ENCODE data around the gene LSM14B. TPM values are rescaled to one million over a fixed set of nuclear protein-coding genes. Genes with fewer than 3 reads are reported as not detected.

Gene LSM14B
- total RNA-seq, 2 experiments from 2014 or later = 34.5 to 35.7 TPM

DNA sequence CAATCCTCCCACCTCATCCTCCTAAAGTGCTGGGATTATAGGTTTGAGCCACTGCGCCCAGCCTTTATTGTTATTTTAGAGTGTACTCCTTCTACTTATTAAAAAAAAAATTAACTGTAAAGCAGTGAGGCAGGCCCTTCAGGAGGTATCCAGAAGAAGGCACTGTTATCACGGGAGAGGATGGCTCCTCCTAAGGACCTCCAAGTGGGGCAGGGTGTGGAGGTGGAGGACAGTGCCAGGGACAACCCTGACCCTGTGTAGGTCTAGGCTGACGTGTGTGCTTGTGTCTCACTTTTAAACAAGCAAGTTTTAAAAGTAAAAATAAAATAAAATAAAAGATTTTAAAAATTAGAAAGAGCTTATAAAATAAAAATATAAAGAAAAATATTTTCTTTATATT is 32.9 kb upstream of the LSM14B start:
- Mint-ChIP-seq H3K27ac (no peak overlapping the region), H3K4me1 (ENCODE audit: low read depth) (no peaks in the 10 kb centered on the region), H3K36me3 (ENCODE audit: low read depth) (peaks cover 4% of the 10 kb centered on the region), H3K9me3 (peaks cover 3% of the 10 kb centered on the region), H3K27me3 (peaks cover 11% of the 10 kb centered on the region), H3K4me3 (no peak overlapping the region)
- Histone ChIP-seq H3K27ac (ENCODE audit: low read depth in 1 of 2, low read length in 2 of 2) (no peak overlapping the region), H3K27me3 (ENCODE audit: control insufficient read depth in 1 of 2, insufficient read depth in 2 of 2, low read length in 2 of 2) (peaks cover 0 to 2% of the 10 kb centered on the region in 2 experiments), H3K9me3 (ENCODE audit: control insufficient read depth in 1 of 2, insufficient read depth in 1 of 2, low read length in 2 of 2) (peaks cover 4 to 25% of the 10 kb centered on the region in 2 experiments), H3K36me3 (ENCODE audit: insufficient read depth, low read length) (no peaks in the 10 kb centered on the region), H3K4me3 (ENCODE audit: low read length) (no peak overlapping the region), H3K4me1 (ENCODE audit: insufficient read depth, low read length) (no peaks in the 10 kb centered on the region)
- intact Hi-C loops (cut with DNase I, micrococcal nuclease) = no loop called here
- no peak for DNase-seq
- no peak for ATAC-seq (ENCODE audit: poor library complexity)
- TF ChIP-seq, protein P1, sequence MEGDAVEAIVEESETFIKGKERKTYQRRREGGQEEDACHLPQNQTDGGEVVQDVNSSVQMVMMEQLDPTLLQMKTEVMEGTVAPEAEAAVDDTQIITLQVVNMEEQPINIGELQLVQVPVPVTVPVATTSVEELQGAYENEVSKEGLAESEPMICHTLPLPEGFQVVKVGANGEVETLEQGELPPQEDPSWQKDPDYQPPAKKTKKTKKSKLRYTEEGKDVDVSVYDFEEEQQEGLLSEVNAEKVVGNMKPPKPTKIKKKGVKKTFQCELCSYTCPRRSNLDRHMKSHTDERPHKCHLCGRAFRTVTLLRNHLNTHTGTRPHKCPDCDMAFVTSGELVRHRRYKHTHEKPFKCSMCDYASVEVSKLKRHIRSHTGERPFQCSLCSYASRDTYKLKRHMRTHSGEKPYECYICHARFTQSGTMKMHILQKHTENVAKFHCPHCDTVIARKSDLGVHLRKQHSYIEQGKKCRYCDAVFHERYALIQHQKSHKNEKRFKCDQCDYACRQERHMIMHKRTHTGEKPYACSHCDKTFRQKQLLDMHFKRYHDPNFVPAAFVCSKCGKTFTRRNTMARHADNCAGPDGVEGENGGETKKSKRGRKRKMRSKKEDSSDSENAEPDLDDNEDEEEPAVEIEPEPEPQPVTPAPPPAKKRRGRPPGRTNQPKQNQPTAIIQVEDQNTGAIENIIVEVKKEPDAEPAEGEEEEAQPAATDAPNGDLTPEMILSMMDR (IDR thresholded peaks at IDR 0.05) = no peak
- ChIA-PET POLR2A (interaction anchor here (0.9 kb wide), 1 partner anchor 31 kb away, joined by 3 read pairs; no protein-coding TSS in a partner anchor), CTCF (no interaction called here)

DNA sequence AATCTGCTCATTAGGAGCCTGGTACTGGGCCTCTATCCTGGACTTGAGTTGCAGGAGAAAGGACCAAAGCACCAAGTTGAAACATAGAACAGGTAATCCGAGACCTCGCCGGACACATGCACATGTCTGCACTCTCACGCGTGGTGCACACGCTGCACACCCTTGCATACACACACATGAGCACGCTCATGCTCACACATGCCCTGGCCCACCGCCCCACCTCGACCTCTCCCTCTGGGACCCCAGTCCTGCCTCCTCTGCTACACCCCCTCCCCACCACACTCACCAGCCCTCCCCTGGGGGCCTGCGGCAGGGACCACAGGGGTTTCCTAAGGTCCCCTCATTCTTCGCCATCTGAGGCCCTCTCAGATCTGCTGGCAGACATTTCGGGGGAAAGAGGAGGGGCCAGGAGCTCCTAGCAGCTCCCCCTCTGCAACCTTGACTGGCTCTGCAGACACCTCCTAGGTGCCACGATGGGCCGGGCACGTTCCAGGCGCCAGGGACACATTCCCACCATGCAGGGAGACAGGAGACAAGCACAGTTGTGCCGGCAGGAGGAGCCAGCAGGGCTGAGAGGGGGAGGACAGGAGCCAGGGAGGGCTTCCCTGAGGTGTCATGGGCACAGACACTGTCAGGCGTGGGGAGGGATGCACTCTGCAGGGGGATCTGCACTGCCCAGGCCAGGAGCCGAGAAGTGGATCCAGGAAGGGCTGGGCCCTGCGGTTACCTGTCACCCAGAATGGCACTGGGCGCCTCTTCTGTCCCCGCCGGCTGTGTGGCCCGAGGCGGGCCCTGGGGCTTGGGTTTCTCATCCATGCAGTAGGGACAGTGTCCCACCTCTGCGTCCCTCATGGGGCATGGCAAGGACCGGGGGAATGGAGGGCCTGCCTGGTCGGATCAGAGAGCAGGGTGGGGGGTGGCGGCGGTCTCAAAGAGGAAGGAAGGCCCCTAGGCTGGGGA is 25.6 kb upstream of the LSM14B start:
- Mint-ChIP-seq H3K27me3 (peaks cover 5% of the 10 kb centered on the region), H3K36me3 (ENCODE audit: low read depth) (peaks cover 24% of the 10 kb centered on the region), H3K27ac (no peak overlapping the region), H3K4me1 (ENCODE audit: low read depth) (no peaks in the 10 kb centered on the region), H3K4me3 (no peak overlapping the region), H3K9me3 (peaks cover 10% of the 10 kb centered on the region)
- Histone ChIP-seq H3K27ac (ENCODE audit: low read depth in 1 of 2, low read length in 2 of 2) (no peak overlapping the region), H3K27me3 (ENCODE audit: control insufficient read depth in 1 of 2, insufficient read depth in 2 of 2, low read length in 2 of 2) (no peaks in the 10 kb centered on the region), H3K36me3 (ENCODE audit: insufficient read depth, low read length) (no peaks in the 10 kb centered on the region), H3K4me3 (ENCODE audit: low read length) (no peak overlapping the region), H3K9me3 (ENCODE audit: control insufficient read depth in 1 of 2, insufficient read depth in 1 of 2, low read length in 2 of 2) (peaks cover 12 to 66% of the 10 kb centered on the region in 2 experiments), H3K4me1 (ENCODE audit: insufficient read depth, low read length) (no peaks in the 10 kb centered on the region)
- intact Hi-C loops (cut with DNase I, micrococcal nuclease) = no loop called here
- no peak for ATAC-seq (ENCODE audit: poor library complexity)
- POLR2A ChIA-PET = no interaction called here
- TF ChIP-seq, protein P1 (IDR thresholded peaks at IDR 0.05) = no peak
- no peak for DNase-seq
- CTCF ChIA-PET = no interaction called here

DNA sequence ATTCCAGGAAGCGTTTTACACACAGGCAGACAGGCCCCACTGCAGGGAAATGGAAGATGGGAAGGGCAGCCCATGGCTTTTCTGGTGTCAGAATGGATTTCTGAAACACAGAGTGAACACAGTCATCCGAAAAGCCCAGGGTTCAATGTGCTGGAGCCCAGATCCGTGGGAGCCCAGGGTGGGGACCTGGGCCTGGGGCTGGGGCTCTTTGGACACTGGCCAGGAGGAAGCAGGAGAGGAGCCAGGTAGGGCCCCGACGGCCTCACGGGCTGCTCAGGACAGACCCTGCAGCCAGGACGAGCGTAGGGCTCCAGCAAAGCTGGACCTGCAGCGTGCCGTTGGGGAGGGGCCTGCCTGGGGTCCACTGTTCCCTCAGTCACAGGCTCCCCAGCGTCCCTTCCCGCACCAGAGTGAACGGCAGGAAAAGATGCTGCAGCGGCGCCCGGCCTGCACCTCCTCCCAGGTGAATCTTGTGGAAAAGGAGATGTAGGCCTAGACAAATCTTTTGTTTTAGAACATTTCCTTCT is 24.3 kb upstream of the LSM14B start:
- Mint-ChIP-seq H3K27ac (no peak overlapping the region), H3K9me3 (peaks cover 7% of the 10 kb centered on the region), H3K27me3 (no peaks in the 10 kb centered on the region), H3K36me3 (ENCODE audit: low read depth) (peaks cover 28% of the 10 kb centered on the region), H3K4me3 (no peak overlapping the region), H3K4me1 (ENCODE audit: low read depth) (no peaks in the 10 kb centered on the region)
- Histone ChIP-seq H3K36me3 (ENCODE audit: insufficient read depth, low read length) (no peaks in the 10 kb centered on the region), H3K27me3 (ENCODE audit: control insufficient read depth in 1 of 2, insufficient read depth in 2 of 2, low read length in 2 of 2) (peaks cover 0 to 5% of the 10 kb centered on the region in 2 experiments), H3K4me1 (ENCODE audit: insufficient read depth, low read length) (no peaks in the 10 kb centered on the region), H3K27ac (ENCODE audit: low read depth in 1 of 2, low read length in 2 of 2) (no peak overlapping the region), H3K9me3 (ENCODE audit: control insufficient read depth in 1 of 2, insufficient read depth in 1 of 2, low read length in 2 of 2) (peaks cover 21 to 76% of the 10 kb centered on the region in 2 experiments), H3K4me3 (ENCODE audit: low read length) (no peak overlapping the region)
- ATAC-seq (ENCODE audit: poor library complexity) (no peak), DNase-seq (no peak)
- ChIA-PET POLR2A (no interaction called here), CTCF (no interaction called here)
- TF ChIP-seq, protein P1 (IDR thresholded peaks at IDR 0.05) = no peak
- intact Hi-C loops (cut with DNase I, micrococcal nuclease) = no loop called here
